GM21381 (cell line): Measurements from ENCODE around the gene ZNF300.
"Not testable (repeated sequence)": the region's sequence is repeated elsewhere in the genome, so short reads cannot be mapped to it uniquely, and the experiment has no call there.

ENCODE experiments used
- ATAC-seq: cut with Tn5 transposase; IDR thresholded peaks from one replicate; pipeline ENCODE4 v1.9.1; 2021; ENCODE audit warnings: mild to moderate bottlenecking, moderate library complexity; ENCODE audit not compliant: unreplicated experiment

The ZNF300 gene

DNA sequence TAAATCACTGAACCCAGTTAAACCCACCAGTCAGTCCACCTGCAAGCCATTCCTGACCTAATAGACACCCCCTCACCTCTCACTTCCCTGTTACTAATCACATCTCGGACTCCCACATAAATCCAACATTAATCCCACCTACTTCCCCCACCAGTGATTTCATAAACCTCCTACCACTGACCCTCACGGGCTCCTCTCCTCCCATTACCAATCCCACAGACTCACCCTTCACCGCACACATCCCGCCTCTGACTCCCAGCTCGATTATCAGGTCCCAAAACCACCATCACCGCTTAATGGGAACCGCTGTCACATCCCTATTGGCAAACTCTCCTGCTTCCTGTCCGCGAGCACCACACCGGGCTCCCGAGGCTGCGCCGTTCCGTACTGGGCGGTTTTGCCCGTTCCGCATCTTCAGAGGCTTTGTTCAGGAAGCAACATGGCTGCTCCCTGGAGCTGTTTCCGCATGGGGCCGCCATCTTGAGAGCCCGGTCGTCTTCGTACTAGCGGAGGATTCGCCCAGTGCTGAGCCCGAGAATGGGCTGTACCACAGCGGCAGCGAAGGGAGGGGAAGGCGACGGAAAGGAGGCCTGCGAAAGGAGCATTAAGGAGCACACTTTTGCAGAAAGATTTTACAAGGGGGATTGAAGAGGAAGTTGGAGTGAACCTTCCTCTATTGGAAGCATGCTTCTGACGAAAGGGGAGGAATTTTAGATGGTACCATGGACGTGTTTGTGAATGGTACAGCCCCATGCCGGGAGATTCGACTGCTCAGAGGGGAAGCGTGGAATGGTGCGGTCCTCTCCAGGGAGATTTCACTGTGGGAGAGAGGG is at the start of gene ZNF300:
Gene ZNF300, minus strand, starts transcription at position 502 of the 833 bp plus-strand sequence. CDS start 1,825 bp downstream, outside the sequence.
- no peak for ATAC-seq

- ATAC-seq: no peak
These were observed 43.8 kb upstream of the ZNF300 start for GRCh38 chr5:150948539-150948938.

GRCh38 chr5:150946351-150946905 is 41.6 kb upstream of the ZNF300 start:
- ATAC-seq: no peak

GRCh38 chr5:150945947-150946346 is 41.2 kb upstream of the ZNF300 start:
- no peak for ATAC-seq

DNA sequence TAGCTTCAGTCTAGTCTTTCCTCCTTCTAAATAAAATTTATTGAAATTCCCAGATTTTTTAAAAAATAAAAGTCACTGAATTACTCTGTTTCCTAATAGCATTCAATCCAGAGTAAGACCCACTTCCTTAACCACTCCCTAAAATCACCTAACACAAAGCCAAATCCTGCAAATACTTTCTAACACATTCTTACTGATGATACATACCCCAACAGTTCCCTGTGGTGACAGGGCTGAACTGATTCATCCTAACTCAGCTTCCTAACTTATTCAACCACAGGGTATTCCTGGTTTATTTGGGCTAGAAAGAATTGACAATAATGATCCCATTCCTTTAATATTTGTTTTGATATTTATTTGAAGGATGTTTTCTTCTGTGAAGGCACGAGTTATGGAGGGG is 40.7 kb upstream of the ZNF300 start:
- no peak for ATAC-seq

DNA sequence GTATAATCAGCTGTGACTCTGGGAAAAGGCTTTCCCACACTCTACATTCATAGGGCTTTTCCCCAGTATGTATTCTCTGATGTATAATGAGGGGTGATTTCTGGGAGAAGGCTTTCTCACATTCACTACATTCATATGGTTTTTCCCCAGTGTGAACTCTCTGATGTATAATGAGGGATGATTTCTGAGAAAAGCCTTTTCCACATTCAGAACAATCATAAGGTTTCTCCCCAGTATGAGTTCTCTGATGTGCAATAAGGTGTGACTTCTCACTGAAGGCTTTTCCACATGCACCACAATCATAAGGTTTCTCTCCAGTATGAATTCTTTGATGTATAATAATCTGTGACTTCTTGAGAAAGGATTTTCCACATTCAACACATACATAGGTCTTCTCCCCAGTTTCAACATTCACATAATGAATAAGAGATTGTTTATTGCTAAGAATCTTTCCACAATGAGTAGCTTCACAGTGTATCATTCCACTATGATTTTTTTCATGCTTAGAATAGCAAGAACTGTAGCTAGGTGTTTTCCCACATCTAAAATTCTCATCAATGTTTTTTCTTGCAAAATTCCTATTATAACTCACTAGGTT is 26.7 kb upstream of the ZNF300 start:
- no peak for ATAC-seq

DNA sequence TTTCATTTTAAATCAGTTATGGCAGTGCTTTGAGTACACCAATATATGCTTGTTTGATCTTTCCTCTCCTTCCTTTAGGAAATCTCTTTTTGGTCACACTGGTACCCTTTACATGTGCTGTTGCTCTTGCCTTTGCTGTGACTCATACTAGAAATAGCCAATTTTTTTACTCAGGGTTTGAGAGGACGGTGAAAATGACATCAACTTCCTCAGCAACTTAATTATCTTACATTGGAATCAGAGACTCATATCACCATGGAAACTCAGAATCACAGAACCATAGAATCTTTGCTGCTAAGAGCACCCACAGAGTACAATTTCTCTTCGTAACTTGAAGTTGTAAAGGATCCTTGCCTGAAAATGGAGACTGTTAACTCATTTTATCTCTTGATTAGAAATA is 13.8 kb upstream of the ZNF300 start:
- no peak for ATAC-seq

GRCh38 chr5:150912312-150912814 is 7.6 kb upstream of the ZNF300 start:
- no peak for ATAC-seq

- no peak for ATAC-seq
These were observed 518 bp upstream of the ZNF300 start for GRCh38 chr5:150905312-150905683.

- no peak for ATAC-seq
These were observed 3.3 kb downstream of the ZNF300 start for GRCh38 chr5:150901446-150901845.

- no peak for ATAC-seq
These were observed 9.1 kb downstream of the ZNF300 start for GRCh38 chr5:150895431-150896428.

GRCh38 chr5:150879358-150879757 is 25.4 kb downstream of the ZNF300 start:
- ATAC-seq: no peak

- no peak for ATAC-seq
These were observed 42.7 kb downstream of the ZNF300 start for GRCh38 chr5:150862070-150862469.

DNA sequence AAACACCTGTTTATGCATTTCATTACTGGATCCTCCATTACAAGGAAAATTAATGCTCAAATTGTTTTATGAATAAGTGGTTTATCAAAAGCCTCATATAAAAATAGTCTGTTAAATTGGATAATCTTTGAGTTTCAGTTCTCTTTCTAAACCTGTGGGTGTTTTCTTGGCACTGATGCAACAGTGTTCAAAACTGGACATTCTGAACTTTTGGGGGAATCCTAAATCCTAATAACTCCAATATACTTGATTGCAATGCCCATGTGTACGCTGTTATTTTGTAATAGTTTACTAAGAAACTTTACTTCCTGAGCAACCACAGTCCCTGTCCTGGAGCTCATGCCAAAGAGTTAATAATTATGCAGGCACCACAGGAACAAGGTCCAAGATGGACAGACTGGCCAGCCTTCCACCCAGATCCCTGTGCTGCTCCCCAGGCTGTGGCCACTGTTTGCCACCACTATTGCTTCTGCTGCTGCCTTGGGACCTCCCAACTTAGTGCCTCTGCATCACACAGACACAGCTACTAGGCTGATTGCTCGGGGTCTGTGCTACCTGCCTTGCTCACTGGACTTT is 44.4 kb downstream of the ZNF300 start:
- ATAC-seq: no peak

DNA sequence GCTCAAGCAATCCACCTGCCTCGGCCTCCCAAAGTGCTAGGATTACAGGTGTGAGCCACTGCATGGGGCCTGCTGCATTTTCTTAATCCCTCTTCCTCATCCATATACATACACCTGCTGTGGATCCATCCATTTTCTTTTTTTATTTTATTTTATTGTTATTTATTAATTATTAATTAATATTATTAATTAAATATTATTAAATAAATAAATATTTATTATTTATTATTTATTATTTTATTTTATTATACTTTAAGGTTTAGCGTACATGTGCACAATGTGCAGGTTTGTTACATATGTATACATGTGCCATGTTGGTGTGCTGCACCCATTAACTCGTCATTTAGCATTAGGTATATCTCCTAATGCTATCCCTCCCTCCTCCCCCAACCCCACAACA is 48.1 kb downstream of the ZNF300 start:
- ATAC-seq: not testable (repeated sequence)

DNA sequence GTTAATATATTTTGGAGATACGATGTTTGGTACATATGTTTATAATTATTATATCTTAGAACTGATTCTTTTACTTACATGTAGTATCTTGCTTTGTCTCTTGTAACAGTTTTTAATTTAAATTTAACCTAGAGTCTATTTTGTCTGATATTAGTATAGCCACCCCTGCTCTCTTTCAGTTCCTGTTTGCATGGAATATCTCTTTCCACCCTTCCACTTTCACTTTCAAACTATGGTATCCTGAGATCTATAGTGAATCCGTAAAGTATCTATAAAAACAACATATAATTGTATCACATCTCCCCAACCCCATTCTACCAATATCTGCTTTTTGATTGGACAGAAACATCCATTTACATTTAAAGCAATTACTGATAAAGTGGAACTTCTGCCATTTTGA is 51.2 kb downstream of the ZNF300 start:
- no peak for ATAC-seq

DNA sequence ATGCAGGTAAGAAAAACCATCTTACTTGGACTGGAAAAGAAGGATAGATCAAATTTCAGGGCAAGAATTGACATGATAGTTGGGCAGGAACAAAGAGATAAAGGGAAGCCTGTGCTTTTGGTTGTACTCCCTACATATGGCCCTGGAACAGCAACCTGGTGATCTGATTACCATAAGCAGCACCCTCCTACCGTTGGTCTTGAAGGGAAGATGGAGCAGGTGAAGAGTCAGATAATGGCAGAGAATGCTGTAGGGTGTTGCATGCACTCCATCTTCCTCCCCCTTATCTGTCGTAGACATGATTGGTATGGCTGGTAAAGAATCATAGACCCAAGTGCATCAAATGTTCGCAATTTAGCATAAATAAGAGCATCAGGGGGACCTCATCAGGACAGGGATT is 53.7 kb downstream of the ZNF300 start:
- no peak for ATAC-seq

DNA sequence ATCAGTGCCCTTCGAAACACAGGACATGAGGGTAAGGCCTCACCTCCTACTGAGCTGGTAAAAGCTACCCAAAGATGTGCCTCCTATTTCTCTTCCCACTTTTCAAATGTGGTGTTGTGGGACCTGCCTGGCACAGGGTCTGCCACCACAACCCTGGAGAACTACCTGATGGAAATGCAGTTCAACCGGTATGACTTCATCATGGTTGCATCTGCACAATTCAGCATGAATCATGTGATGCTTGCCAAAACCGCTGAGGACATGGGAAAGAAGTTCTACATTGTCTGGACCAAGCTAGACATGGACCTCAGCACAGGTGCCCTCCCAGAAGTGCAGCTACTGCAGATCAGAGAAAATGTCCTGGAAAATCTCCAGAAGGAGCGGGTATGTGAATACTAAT is 56.5 kb downstream of the ZNF300 start:
- no peak for ATAC-seq

- no peak for ATAC-seq
These were observed 57.5 kb downstream of the ZNF300 start for GRCh38 chr5:150847334-150847695.

GRCh38 chr5:150846654-150847333 is 58.0 kb downstream of the ZNF300 start:
- ATAC-seq: peak; percentile 86
